GM23338 (cell line): ENCODE results near the gene ATP6V1F. TPM values are rescaled to one million over a fixed set of nuclear protein-coding genes. Genes with fewer than 3 reads are reported as not detected.

Experiments
- ATAC-seq: fragments of 200-7000 bp; cut with Tn5 transposase; 3 replicates; pipeline ENCODE4 v1.9.1; 2020
- DNase-seq: peaks from one replicate; pipeline ENCODE4 v3.0.0-alpha.2; 2015; ENCODE audit warnings: low spot score
- H2AFZ ChIP-seq: fragments of 200-600 bp; sonication (generic); 2 replicates; pipeline ENCODE4 v1.8.0; 2016; ENCODE audit warnings: antibody characterized with exemption, mild to moderate bottlenecking, moderate library complexity
- H3F3A ChIP-seq: fragments of 200-600 bp; sonication (generic); replicated peaks from 2 replicates; pipeline ENCODE4 v1.8.0; 2017; ENCODE audit warnings: antibody characterized with exemption, mixed run types, low read depth
- H3K27ac ChIP-seq: fragments of 200-600 bp; sonication (generic); 2 replicates; pipeline ENCODE4 v1.6.1; 2016; ENCODE audit warnings: low read depth
- H3K27me3 ChIP-seq: fragments of 200-600 bp; sonication (generic); 2 replicates; pipeline ENCODE4 v1.8.0; 2016; ENCODE audit warnings: mild to moderate bottlenecking, mixed run types, moderate library complexity; ENCODE audit not compliant: insufficient read depth
- H3K36me3 ChIP-seq: fragments of 200-600 bp; sonication (generic); 2 replicates; pipeline ENCODE4 v1.8.0; 2016; ENCODE audit warnings: mild to moderate bottlenecking; ENCODE audit not compliant: insufficient read depth
- H3K4me1 ChIP-seq: fragments of 200-600 bp; sonication (generic); 2 replicates; pipeline ENCODE4 v1.8.0; 2016; ENCODE audit warnings: mild to moderate bottlenecking, moderate library complexity; ENCODE audit not compliant: insufficient read depth
- H3K4me2 ChIP-seq: fragments of 200-600 bp; sonication (generic); 2 replicates; pipeline ENCODE4 v1.7.1; 2017; ENCODE audit warnings: mixed run types
- H3K4me3 ChIP-seq: fragments of 200-600 bp; sonication (generic); 2 replicates; pipeline ENCODE4 v1.6.1; 2016; ENCODE audit warnings: mixed run types
- H3K79me2 ChIP-seq: fragments of 200-600 bp; sonication (generic); replicated peaks from 2 replicates; pipeline ENCODE4 v1.8.0; 2017; ENCODE audit warnings: mild to moderate bottlenecking; ENCODE audit not compliant: insufficient read depth
- H3K9me2 ChIP-seq: fragments of 200-600 bp; sonication (generic); 2 replicates; pipeline ENCODE4 v1.8.0; 2017; ENCODE audit not compliant: insufficient read depth
- H4K20me1 ChIP-seq: fragments of 200-600 bp; sonication (generic); replicated peaks from 2 replicates; pipeline ENCODE4 v1.8.0; 2017; ENCODE audit warnings: mild to moderate bottlenecking; ENCODE audit not compliant: insufficient read depth
- H3K27ac Mint-ChIP-seq: 2 replicates; pipeline ENCODE4 v1.8.0; 2020; ENCODE audit warnings: inconsistent platforms, mild to moderate bottlenecking, moderate library complexity, mixed read lengths
- H3K27me3 Mint-ChIP-seq: 3 replicates; pipeline ENCODE4 v1.8.0; 2022; ENCODE audit warnings: low read depth, mild to moderate bottlenecking, moderate library complexity, mixed read lengths, inconsistent platforms; ENCODE audit not compliant: insufficient read depth, poor library complexity
- H3K36me3 Mint-ChIP-seq: 3 replicates; pipeline ENCODE4 v1.8.0; 2021; ENCODE audit warnings: low read depth, mild to moderate bottlenecking, inconsistent platforms, moderate library complexity, mixed read lengths
- H3K4me1 Mint-ChIP-seq: 3 replicates; pipeline ENCODE4 v1.8.0; 2020; ENCODE audit warnings: mild to moderate bottlenecking, inconsistent platforms, mixed read lengths
- H3K4me3 Mint-ChIP-seq: 3 replicates; pipeline ENCODE4 v1.8.0; 2021; ENCODE audit warnings: moderate library complexity, mild to moderate bottlenecking, inconsistent platforms, mixed read lengths
- H3K9me3 Mint-ChIP-seq: 3 replicates; pipeline ENCODE4 v1.8.0; 2020; ENCODE audit warnings: moderate library complexity, mild to moderate bottlenecking, inconsistent platforms, mixed read lengths
- CREB1 ChIP-seq: fragments of 250-450 bp; sonication (Bioruptor Pico); IDR thresholded peaks from 2 replicates; pipeline ENCODE4 v1.5.0; 2020; ENCODE audit warnings: low read depth, mild to moderate bottlenecking, moderate library complexity
- EZH2 ChIP-seq: fragments of 200-600 bp; sonication (generic); IDR thresholded peaks from one replicate; pipeline ENCODE4 v1.8.0; 2017; ENCODE audit warnings: antibody characterized with exemption, mild to moderate bottlenecking, low read depth; ENCODE audit not compliant: unreplicated experiment
- EZH2phosphoT487 ChIP-seq: fragments of 200-600 bp; sonication (generic); IDR thresholded peaks from one replicate; pipeline ENCODE4 v1.8.1; 2018; ENCODE audit warnings: antibody characterized with exemption; ENCODE audit not compliant: unreplicated experiment
- JUNB ChIP-seq: IDR thresholded peaks from one replicate; pipeline ENCODE4 v1.6.1; 2016; ENCODE audit warnings: antibody characterized with exemption; ENCODE audit not compliant: unreplicated experiment
- NANOG ChIP-seq: IDR thresholded peaks from 2 replicates; pipeline ENCODE4 v1.6.1; 2016; ENCODE audit warnings: antibody characterized with exemption, borderline replicate concordance
- POLR2AphosphoS5 ChIP-seq: IDR thresholded peaks from 2 replicates; pipeline ENCODE4 v1.6.1; 2016; ENCODE audit warnings: antibody characterized with exemption, low read depth
- STAT1 ChIP-seq: IDR thresholded peaks from one replicate; pipeline ENCODE4 v1.6.1; 2016; ENCODE audit warnings: antibody characterized with exemption; ENCODE audit not compliant: unreplicated experiment
- ZNF114 ChIP-seq: fragments of 250-450 bp; sonication (Bioruptor Pico); IDR thresholded peaks from 2 replicates; pipeline ENCODE4 v1.5.0; 2020; ENCODE audit warnings: mild to moderate bottlenecking, moderate library complexity
- ZNF331 ChIP-seq: fragments of 250-450 bp; sonication (Bioruptor Pico); IDR thresholded peaks from 2 replicates; pipeline ENCODE4 v1.5.0; 2020; ENCODE audit warnings: low read depth, mild to moderate bottlenecking, moderate library complexity
- polyA plus RNA-seq: library from polyadenylated mRNA; unstranded; fragments of >200 nt; fragmentation: Nextera tagmentation; extraction: Ambion mirVana; gene quantifications from 2 replicates; pipeline ENCODE4 v1.2.1, GENCODE V29; 2016
- total RNA-seq: library from RNA; depleted of rRNA; stranded (reverse); fragments of >200 nt; shearing (Covaris generic); gene quantifications from 2 replicates; pipeline ENCODE4 v1.2.3, GENCODE V29; 2014
- TF ChIP-seq, protein P1 (sequence below): fragments of 250-450 bp; sonication (Bioruptor Pico); IDR thresholded peaks from 2 replicates; pipeline ENCODE4 v1.5.0; 2020; ENCODE audit warnings: mild to moderate bottlenecking, moderate library complexity
- TF ChIP-seq, protein P2 (sequence below): IDR thresholded peaks from 2 replicates; pipeline ENCODE4 v1.6.1; 2016; ENCODE audit warnings: antibody characterized with exemption
- TF ChIP-seq, protein P3 (sequence below): IDR thresholded peaks from one replicate; pipeline ENCODE4 v1.6.1; 2018; ENCODE audit warnings: antibody characterized with exemption; ENCODE audit not compliant: unreplicated experiment
- TF ChIP-seq, protein P4 (sequence below), 2 experiments: fragments of 200-600 bp in 1 of 2; sonication (generic) in 1 of 2; conservative IDR thresholded peaks; 2 replicates each; pipeline versions ENCODE4 v1.5.1 to v1.6.1; 2016 to 2017; ENCODE audit warnings: antibody characterized with exemption in 2 of 2, low read depth in 2 of 2, mild to moderate bottlenecking in 2 of 2, moderate library complexity in 1 of 2

ATP6V1F gene
- total and polyA plus RNA-seq, 2 experiments from 2014 or later: 66.5 to 271 TPM

DNA sequence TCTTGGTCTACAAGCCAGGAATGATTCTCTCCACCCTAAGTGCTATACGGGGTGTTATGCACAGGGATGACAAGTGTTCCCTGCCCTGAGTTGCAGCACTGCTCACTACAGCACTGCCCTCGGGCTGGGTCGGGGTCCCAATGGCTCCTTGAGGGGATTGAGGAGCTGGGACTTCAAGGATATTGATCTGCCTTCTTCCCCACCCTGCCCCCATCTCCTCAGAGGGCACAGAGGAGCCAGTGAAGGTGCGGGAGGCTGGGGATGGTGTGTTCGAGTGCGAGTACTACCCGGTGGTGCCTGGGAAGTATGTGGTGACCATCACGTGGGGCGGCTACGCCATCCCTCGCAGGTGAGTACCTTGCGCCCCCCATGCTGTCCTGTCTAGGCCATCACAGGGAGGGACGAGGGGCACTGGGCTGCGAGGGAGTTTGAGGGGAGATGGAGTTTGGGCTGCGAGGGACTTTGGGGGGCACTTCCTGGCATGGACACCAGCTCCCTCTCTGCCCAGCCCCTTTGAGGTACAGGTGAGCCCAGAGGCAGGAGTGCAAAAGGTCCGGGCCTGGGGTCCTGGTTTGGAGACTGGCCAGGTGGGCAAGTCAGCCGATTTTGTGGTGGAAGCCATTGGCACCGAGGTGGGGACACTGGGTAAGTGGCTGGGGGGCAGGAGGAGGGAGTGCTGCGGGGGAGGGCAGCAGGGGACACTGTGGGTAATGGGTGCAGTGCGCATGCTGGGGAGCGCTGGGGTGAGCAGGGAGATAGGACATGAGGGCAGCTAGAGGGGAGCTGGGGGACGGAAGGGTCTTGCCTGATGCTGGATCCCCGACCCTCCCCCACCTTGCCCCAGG, 22.1 kb upstream of the ATP6V1F start:
- Histone ChIP-seq H3K79me2 (no peaks in the 10 kb centered on the region), H3F3A (no peaks in the 10 kb centered on the region), H3K4me1 (peaks cover 3% of the 10 kb centered on the region; the same call in 1 of the 2 replicates), H3K36me3 (no peaks in the 10 kb centered on the region), H2AFZ (no peak overlapping the region), H3K27me3 (no peaks in the 10 kb centered on the region), H3K4me2 (no peak overlapping the region), H3K4me3 (no peak overlapping the region), H3K27ac (no peak overlapping the region), H4K20me1 (no peaks in the 10 kb centered on the region), H3K9me2 (no peaks in the 10 kb centered on the region)
- Mint-ChIP-seq H3K9me3 (no peaks in the 10 kb centered on the region; the same call in 2 of the 3 replicates), H3K4me3 (no peak overlapping the region), H3K36me3 (no peaks in the 10 kb centered on the region; the same call in 2 of the 3 replicates), H3K27me3 (peaks cover 10% of the 10 kb centered on the region), H3K4me1 (peaks cover 6% of the 10 kb centered on the region), H3K27ac (no peak overlapping the region)
- ATAC-seq: no peak
- TF ChIP-seq, protein P1, sequence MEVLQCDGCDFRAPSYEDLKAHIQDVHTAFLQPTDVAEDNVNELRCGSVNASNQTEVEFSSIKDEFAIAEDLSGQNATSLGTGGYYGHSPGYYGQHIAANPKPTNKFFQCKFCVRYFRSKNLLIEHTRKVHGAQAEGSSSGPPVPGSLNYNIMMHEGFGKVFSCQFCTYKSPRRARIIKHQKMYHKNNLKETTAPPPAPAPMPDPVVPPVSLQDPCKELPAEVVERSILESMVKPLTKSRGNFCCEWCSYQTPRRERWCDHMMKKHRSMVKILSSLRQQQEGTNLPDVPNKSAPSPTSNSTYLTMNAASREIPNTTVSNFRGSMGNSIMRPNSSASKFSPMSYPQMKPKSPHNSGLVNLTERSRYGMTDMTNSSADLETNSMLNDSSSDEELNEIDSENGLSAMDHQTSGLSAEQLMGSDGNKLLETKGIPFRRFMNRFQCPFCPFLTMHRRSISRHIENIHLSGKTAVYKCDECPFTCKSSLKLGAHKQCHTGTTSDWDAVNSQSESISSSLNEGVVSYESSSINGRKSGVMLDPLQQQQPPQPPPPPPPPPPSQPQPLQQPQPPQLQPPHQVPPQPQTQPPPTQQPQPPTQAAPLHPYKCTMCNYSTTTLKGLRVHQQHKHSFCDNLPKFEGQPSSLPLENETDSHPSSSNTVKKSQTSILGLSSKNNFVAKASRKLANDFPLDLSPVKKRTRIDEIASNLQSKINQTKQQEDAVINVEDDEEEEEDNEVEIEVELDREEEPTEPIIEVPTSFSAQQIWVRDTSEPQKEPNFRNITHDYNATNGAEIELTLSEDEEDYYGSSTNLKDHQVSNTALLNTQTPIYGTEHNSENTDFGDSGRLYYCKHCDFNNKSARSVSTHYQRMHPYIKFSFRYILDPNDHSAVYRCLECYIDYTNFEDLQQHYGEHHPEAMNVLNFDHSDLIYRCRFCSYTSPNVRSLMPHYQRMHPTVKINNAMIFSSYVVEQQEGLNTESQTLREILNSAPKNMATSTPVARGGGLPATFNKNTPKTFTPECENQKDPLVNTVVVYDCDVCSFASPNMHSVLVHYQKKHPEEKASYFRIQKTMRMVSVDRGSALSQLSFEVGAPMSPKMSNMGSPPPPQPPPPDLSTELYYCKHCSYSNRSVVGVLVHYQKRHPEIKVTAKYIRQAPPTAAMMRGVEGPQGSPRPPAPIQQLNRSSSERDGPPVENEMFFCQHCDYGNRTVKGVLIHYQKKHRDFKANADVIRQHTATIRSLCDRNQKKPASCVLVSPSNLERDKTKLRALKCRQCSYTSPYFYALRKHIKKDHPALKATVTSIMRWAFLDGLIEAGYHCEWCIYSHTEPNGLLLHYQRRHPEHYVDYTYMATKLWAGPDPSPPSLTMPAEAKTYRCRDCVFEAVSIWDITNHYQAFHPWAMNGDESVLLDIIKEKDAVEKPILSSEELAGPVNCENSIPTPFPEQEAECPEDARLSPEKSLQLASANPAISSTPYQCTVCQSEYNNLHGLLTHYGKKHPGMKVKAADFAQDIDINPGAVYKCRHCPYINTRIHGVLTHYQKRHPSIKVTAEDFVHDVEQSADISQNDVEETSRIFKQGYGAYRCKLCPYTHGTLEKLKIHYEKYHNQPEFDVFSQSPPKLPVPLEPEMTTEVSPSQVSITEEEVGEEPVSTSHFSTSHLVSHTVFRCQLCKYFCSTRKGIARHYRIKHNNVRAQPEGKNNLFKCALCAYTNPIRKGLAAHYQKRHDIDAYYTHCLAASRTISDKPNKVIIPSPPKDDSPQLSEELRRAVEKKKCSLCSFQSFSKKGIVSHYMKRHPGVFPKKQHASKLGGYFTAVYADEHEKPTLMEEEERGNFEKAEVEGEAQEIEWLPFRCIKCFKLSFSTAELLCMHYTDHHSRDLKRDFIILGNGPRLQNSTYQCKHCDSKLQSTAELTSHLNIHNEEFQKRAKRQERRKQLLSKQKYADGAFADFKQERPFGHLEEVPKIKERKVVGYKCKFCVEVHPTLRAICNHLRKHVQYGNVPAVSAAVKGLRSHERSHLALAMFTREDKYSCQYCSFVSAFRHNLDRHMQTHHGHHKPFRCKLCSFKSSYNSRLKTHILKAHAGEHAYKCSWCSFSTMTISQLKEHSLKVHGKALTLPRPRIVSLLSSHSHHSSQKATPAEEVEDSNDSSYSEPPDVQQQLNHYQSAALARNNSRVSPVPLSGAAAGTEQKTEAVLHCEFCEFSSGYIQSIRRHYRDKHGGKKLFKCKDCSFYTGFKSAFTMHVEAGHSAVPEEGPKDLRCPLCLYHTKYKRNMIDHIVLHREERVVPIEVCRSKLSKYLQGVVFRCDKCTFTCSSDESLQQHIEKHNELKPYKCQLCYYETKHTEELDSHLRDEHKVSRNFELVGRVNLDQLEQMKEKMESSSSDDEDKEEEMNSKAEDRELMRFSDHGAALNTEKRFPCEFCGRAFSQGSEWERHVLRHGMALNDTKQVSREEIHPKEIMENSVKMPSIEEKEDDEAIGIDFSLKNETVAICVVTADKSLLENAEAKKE (CRISPR knock-in tag): no peak
- TF ChIP-seq JUNB (no peak), EZH2 (no peak), POLR2AphosphoS5 (no peak), STAT1 (no peak), EZH2phosphoT487 (no peak), CREB1 (CRISPR knock-in tag) (no peak), ZNF114 (CRISPR knock-in tag) (no peak), NANOG (no peak), ZNF331 (no peak)
- TF ChIP-seq, protein P2, sequence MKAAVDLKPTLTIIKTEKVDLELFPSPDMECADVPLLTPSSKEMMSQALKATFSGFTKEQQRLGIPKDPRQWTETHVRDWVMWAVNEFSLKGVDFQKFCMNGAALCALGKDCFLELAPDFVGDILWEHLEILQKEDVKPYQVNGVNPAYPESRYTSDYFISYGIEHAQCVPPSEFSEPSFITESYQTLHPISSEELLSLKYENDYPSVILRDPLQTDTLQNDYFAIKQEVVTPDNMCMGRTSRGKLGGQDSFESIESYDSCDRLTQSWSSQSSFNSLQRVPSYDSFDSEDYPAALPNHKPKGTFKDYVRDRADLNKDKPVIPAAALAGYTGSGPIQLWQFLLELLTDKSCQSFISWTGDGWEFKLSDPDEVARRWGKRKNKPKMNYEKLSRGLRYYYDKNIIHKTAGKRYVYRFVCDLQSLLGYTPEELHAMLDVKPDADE: no peak
- TF ChIP-seq, protein P3, sequence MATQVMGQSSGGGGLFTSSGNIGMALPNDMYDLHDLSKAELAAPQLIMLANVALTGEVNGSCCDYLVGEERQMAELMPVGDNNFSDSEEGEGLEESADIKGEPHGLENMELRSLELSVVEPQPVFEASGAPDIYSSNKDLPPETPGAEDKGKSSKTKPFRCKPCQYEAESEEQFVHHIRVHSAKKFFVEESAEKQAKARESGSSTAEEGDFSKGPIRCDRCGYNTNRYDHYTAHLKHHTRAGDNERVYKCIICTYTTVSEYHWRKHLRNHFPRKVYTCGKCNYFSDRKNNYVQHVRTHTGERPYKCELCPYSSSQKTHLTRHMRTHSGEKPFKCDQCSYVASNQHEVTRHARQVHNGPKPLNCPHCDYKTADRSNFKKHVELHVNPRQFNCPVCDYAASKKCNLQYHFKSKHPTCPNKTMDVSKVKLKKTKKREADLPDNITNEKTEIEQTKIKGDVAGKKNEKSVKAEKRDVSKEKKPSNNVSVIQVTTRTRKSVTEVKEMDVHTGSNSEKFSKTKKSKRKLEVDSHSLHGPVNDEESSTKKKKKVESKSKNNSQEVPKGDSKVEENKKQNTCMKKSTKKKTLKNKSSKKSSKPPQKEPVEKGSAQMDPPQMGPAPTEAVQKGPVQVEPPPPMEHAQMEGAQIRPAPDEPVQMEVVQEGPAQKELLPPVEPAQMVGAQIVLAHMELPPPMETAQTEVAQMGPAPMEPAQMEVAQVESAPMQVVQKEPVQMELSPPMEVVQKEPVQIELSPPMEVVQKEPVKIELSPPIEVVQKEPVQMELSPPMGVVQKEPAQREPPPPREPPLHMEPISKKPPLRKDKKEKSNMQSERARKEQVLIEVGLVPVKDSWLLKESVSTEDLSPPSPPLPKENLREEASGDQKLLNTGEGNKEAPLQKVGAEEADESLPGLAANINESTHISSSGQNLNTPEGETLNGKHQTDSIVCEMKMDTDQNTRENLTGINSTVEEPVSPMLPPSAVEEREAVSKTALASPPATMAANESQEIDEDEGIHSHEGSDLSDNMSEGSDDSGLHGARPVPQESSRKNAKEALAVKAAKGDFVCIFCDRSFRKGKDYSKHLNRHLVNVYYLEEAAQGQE: no peak
- TF ChIP-seq, protein P4, sequence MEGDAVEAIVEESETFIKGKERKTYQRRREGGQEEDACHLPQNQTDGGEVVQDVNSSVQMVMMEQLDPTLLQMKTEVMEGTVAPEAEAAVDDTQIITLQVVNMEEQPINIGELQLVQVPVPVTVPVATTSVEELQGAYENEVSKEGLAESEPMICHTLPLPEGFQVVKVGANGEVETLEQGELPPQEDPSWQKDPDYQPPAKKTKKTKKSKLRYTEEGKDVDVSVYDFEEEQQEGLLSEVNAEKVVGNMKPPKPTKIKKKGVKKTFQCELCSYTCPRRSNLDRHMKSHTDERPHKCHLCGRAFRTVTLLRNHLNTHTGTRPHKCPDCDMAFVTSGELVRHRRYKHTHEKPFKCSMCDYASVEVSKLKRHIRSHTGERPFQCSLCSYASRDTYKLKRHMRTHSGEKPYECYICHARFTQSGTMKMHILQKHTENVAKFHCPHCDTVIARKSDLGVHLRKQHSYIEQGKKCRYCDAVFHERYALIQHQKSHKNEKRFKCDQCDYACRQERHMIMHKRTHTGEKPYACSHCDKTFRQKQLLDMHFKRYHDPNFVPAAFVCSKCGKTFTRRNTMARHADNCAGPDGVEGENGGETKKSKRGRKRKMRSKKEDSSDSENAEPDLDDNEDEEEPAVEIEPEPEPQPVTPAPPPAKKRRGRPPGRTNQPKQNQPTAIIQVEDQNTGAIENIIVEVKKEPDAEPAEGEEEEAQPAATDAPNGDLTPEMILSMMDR (conservative IDR thresholded peaks at IDR 0.05; ENCODE audit: low read depth in 2 of 2): no peak
- no peak for DNase-seq
